Measurements from ENCODE around the gene RPAIN. TPM values are rescaled to one million over a fixed set of nuclear protein-coding genes. Genes with fewer than 3 reads are reported as not detected.

Gene RPAIN
- total and polyA plus RNA-seq, 2 donors (not counting 1 experiment from before 2014, with no cell fraction given) = 73.9 to 125 TPM

DNA sequence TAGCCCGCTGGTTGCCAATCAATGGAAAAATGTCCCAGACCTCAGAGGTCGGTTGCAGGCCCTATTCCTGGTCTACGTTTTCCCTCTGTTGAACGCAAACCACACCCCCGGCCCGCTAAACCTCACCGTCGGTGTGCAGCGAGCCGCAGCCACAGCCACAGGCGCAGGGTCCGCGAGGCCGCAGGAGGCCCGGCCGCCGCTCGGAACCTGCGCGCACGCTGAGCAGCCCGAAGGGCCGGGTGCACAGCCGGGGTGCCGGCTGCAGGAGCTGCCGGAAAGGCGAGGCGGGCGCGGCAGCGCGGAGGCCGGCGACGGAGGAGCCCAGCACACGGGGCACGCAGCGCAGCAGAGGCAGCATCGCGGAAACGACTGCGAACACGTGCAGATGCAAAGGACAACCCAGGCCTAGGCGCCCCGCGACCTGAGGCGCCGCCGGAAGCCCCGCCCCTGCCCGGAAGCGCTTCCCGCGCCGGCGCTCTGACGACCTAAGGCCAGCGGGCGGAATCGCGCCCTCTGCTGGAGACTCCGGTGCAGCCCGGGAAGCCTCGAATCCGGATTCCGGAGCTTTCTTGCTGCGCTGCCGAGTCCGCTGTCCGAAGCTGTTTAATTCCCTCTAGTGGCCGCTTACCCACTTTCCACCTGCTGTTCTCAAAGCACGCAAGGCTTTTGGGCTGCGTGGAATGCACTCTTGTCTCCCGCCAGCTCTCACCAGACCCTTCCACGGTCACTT, 18.9 kb downstream of the RPAIN start, which contains the start of gene C1QBP:
Gene C1QBP, minus strand, starts transcription at position 440 of the 730 bp plus-strand sequence. Its CDS starts 82 bp downstream, at position 358.
- WGBS (ENCODE audit: insufficient coverage) = under 1% methylated on average over 71 of the region's 75 CpGs
- CTCF ChIA-PET = interaction anchor here (0.6 to 2.5 kb wide), 25 partner anchors 10 to 422 kb away, joined by 3 to 35 read pairs (median 5); partner anchors contain the start of genes DHX33, NUP88, RABEP1 and RPAIN
- Histone ChIP-seq H3K36me3 (replicated peaks in 1 of 2; ENCODE audit: control extremely low read depth in 1 of 2, control insufficient read depth in 1 of 2, extremely low read depth in 1 of 2, insufficient read depth in 2 of 2, low read length in 1 of 2) (peaks cover 8 to 36% of the 10 kb centered on the region in 2 experiments), H3K9me3 (ENCODE audit: control extremely low read depth in 1 of 3, control insufficient read depth in 2 of 3, insufficient read depth in 1 of 3, low read length in 2 of 3) (no peaks in the 10 kb centered on the region), H3K79me2 (ENCODE audit: control insufficient read depth, insufficient read depth, low read length) (peaks cover 45% of the 10 kb centered on the region), H3K9ac (ENCODE audit: low read length) (peak within 1 kb of the TSS; percentile 74), H3K4me1 (ENCODE audit: control insufficient read depth in 2 of 2, insufficient read depth in 2 of 2, low read length in 2 of 2) (peaks cover 14 to 26% of the 10 kb centered on the region in 2 donors), H4K20me1 (ENCODE audit: control insufficient read depth, insufficient read depth, low read length, poor library complexity, severe bottlenecking) (peaks cover 8% of the 10 kb centered on the region), H3K4me3 (ENCODE audit: control extremely low read depth in 1 of 5, extremely low read depth in 1 of 5, insufficient read depth in 1 of 5, low read depth in 2 of 5, low read length in 4 of 5) (peak within 1 kb of the TSS; percentile 52 to 74 (median 67)), H2AFZ (ENCODE audit: insufficient read depth, low read depth, low read length, poor library complexity, severe bottlenecking) (peak within 1 kb of the TSS; percentile 93), H3K4me2 (replicated peaks; ENCODE audit: low read depth, low read length, poor library complexity, severe bottlenecking) (peak within 1 kb of the TSS; percentile 81), H3K27me3 (replicated peaks in 1 of 4; ENCODE audit: control extremely low read depth in 1 of 4, control insufficient read depth in 3 of 4, insufficient read depth in 4 of 4, low read length in 3 of 4) (no peaks in the 10 kb centered on the region), H3K27ac (ENCODE audit: low read length in 2 of 2) (peak within 1 kb of the TSS; percentile 66 to 81)
- DNase-seq (peak; percentile 96), ATAC-seq (ENCODE audit: low read depth) (peak; percentile 95)
- Mint-ChIP-seq H3K4me3 (peak within 1 kb of the TSS; percentile 79), H3K27me3 (no peaks in the 10 kb centered on the region), H3K27ac (peak within 1 kb of the TSS; percentile 93), H3K9me3 (ENCODE audit: insufficient read depth) (no peaks in the 10 kb centered on the region), H3K4me1 (peaks cover 31% of the 10 kb centered on the region)
- POLR2A ChIA-PET = interaction anchor here (0.7 to 1.9 kb wide), 4 partner anchors 10 to 218 kb away, joined by 3 to 11 read pairs (median 4); partner anchors contain the start of genes NUP88 and RPAIN
- no peak for TF ChIP-seq EZH2 (IDR thresholded peaks at IDR 0.05; ENCODE audit: borderline replicate concordance, insufficient read depth, low read depth, low read length, poor library complexity, severe bottlenecking)
- TF ChIP-seq, protein P1, sequence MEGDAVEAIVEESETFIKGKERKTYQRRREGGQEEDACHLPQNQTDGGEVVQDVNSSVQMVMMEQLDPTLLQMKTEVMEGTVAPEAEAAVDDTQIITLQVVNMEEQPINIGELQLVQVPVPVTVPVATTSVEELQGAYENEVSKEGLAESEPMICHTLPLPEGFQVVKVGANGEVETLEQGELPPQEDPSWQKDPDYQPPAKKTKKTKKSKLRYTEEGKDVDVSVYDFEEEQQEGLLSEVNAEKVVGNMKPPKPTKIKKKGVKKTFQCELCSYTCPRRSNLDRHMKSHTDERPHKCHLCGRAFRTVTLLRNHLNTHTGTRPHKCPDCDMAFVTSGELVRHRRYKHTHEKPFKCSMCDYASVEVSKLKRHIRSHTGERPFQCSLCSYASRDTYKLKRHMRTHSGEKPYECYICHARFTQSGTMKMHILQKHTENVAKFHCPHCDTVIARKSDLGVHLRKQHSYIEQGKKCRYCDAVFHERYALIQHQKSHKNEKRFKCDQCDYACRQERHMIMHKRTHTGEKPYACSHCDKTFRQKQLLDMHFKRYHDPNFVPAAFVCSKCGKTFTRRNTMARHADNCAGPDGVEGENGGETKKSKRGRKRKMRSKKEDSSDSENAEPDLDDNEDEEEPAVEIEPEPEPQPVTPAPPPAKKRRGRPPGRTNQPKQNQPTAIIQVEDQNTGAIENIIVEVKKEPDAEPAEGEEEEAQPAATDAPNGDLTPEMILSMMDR (IDR thresholded peaks at IDR 0.05) = peak; percentile 99
- intact Hi-C loops (cut with micrococcal nuclease) = loop anchor here (1.0 kb wide), 5 partner anchors 19 to 248 kb away; partner anchors contain the start of genes DERL2, MIS12, RPAIN and ZNF594

Data from B cell (primary cell).